Endothelial cell of umbilical vein (primary cell): ENCODE results near the gene MRPS27. TPM values are rescaled to one million over a fixed set of nuclear protein-coding genes. Genes with fewer than 3 reads are reported as not detected.

ENCODE experiments used
- BruUV-seq: library from RNA; stranded (reverse); fragments of 400-500 nt; replicated peaks from 2 replicates; lab custom pipeline; 2021; lab: Mats Ljungman, UMichigan
- CTCF ChIA-PET: fragments of 300-600, 350-600 bp; sonication (Branson Sonifier 250); formaldehyde crosslinking; loops from one replicate; lab custom pipeline; 2021; ENCODE audit warnings: antibody characterized with exemption, inconsistent platforms; lab: Charles Lee
- POLR2A ChIA-PET: fragments of 300-600, 350-600 bp; sonication (Branson Sonifier 250); formaldehyde crosslinking; loops from one replicate; lab custom pipeline; 2021; ENCODE audit warnings: antibody characterized with exemption, inconsistent platforms; lab: Charles Lee
- DNase-seq: peaks from one replicate; pipeline ENCODE4 v3.0.0-alpha.2; 2011; ENCODE audit warnings: low read depth, low spot score
- FAIRE-seq: peaks from 2 replicates; lab custom pipeline; 2011; peaks lifted over from hg19 to GRCh38; lab: Jason Lieb, UNC
- H2AFZ ChIP-seq: 2 replicates; pipeline ENCODE4 v1.6.0; 2012; ENCODE audit warnings: low read depth, low read length, control low read depth, inconsistent platforms
- H3K27ac ChIP-seq: 2 replicates; pipeline ENCODE4 v1.5.1; 2011; ENCODE audit warnings: low read depth, mild to moderate bottlenecking, control low read depth, low read length, moderate library complexity; ENCODE audit not compliant: insufficient read depth
- H3K27me3 ChIP-seq, 2 experiments: 2 replicates each; pipeline versions ENCODE4 v1.6.0 to v1.6.1; 2011; ENCODE audit warnings: low read length in 2 of 2, mixed read lengths in 1 of 2; ENCODE audit not compliant: control insufficient read depth in 2 of 2, insufficient read depth in 2 of 2
- H3K36me3 ChIP-seq, 2 experiments: 2 replicates in 1 of 2; 3 replicates in 1 of 2; pipeline ENCODE4 v1.5.1; 2011; ENCODE audit warnings: low read length in 2 of 2, mild to moderate bottlenecking in 1 of 2, moderate library complexity in 1 of 2; ENCODE audit not compliant: control insufficient read depth in 2 of 2, insufficient read depth in 2 of 2; ENCODE audit errors: extremely low read depth in 1 of 2
- H3K4me1 ChIP-seq: 3 replicates; pipeline ENCODE4 v1.5.1; 2011; ENCODE audit warnings: mild to moderate bottlenecking, low read length; ENCODE audit not compliant: control insufficient read depth, insufficient read depth; ENCODE audit errors: extremely low read depth
- H3K4me2 ChIP-seq: 2 replicates; pipeline ENCODE4 v1.6.1; 2011; ENCODE audit warnings: low read length, control low read depth, mixed read lengths; ENCODE audit not compliant: insufficient read depth
- H3K4me3 ChIP-seq, 3 experiments: fragments of 200-600 bp in 1 of 3; sonication (generic), shearing (Covaris generic) in 1 of 3; replicated peaks in 1 of 3; 2 replicates each; pipeline ENCODE4 v1.5.1; 2011 to 2016; ENCODE audit warnings: control low read depth in 3 of 3, low read length in 3 of 3, mild to moderate bottlenecking in 2 of 3, inconsistent platforms in 1 of 3, low read depth in 1 of 3, moderate library complexity in 1 of 3; ENCODE audit not compliant: insufficient read depth in 1 of 3
- H3K79me2 ChIP-seq: 2 replicates; pipeline ENCODE4 v1.6.0; 2012; ENCODE audit warnings: low read length, inconsistent platforms; ENCODE audit not compliant: control insufficient read depth, insufficient read depth
- H3K9ac ChIP-seq: replicated peaks from 2 replicates; pipeline ENCODE3; 2011; ENCODE audit warnings: low read length, control low read depth; ENCODE audit not compliant: insufficient read depth; ENCODE audit errors: extremely low read depth
- H3K9me1 ChIP-seq: replicated peaks from 3 replicates; pipeline ENCODE4 v1.6.0; 2011; ENCODE audit warnings: mild to moderate bottlenecking, low read length; ENCODE audit not compliant: control insufficient read depth, insufficient read depth; ENCODE audit errors: extremely low read depth
- H3K9me3 ChIP-seq: replicated peaks from 2 replicates; pipeline ENCODE4 v1.5.1; 2012; ENCODE audit warnings: low read length, inconsistent platforms; ENCODE audit not compliant: control insufficient read depth, insufficient read depth
- H4K20me1 ChIP-seq: replicated peaks from 2 replicates; pipeline ENCODE3; 2011; ENCODE audit warnings: mild to moderate bottlenecking, low read length; ENCODE audit not compliant: control insufficient read depth, insufficient read depth; ENCODE audit errors: extremely low read depth
- EZH2 ChIP-seq: IDR thresholded peaks from 2 replicates; pipeline ENCODE4 v1.6.1; 2012; ENCODE audit warnings: borderline replicate concordance, low read depth, mild to moderate bottlenecking, moderate library complexity, low read length, inconsistent platforms; ENCODE audit not compliant: severe bottlenecking
- FOS ChIP-seq: IDR thresholded peaks from 2 replicates; pipeline ENCODE4 v1.6.1; 2011; ENCODE audit warnings: mild to moderate bottlenecking, low read length, moderate library complexity, borderline replicate concordance; ENCODE audit not compliant: insufficient read depth
- GATA2 ChIP-seq: IDR thresholded peaks from 2 replicates; pipeline ENCODE4 v1.7.0; 2011; ENCODE audit warnings: low read depth, mild to moderate bottlenecking, moderate library complexity, mixed read lengths, low read length; ENCODE audit not compliant: insufficient read length, insufficient read depth
- JUN ChIP-seq: IDR thresholded peaks from 2 replicates; pipeline ENCODE4 v1.6.1; 2011; ENCODE audit warnings: borderline replicate concordance, low read depth; ENCODE audit not compliant: insufficient read length, insufficient read depth
- MAX ChIP-seq: IDR thresholded peaks from 2 replicates; pipeline ENCODE4 v1.6.1; 2011; ENCODE audit not compliant: insufficient read depth, insufficient read length
- MYC ChIP-seq: IDR thresholded peaks from one replicate; pipeline ENCODE4 v1.6.1; 2011; ENCODE audit warnings: mild to moderate bottlenecking, low read depth, low read length
- POLR2A ChIP-seq: IDR thresholded peaks from 2 replicates; pipeline ENCODE4 v1.6.1; 2012; ENCODE audit warnings: low read depth, mild to moderate bottlenecking, control low read depth, low read length
- POLR2AphosphoS5 ChIP-seq: IDR thresholded peaks from 2 replicates; pipeline ENCODE4 v1.6.1; 2012; ENCODE audit warnings: low read depth, mild to moderate bottlenecking, control low read depth, low read length, moderate library complexity; ENCODE audit not compliant: insufficient read depth
- dilution Hi-C: fragments of 300-500 bp; cut with MboI; formaldehyde crosslinking; loops from one replicate; pipeline ENCODE4 v1.15.0; 2019; ENCODE audit warnings: low sequenced_read_pairs; ENCODE audit not compliant: extremely low pct_ligation_motif_present
- intact Hi-C: fragments of 100-400 bp; cut with micrococcal nuclease; formaldehyde crosslinking; loops from one replicate; pipeline ENCODE4 v1.10.0; 2022
- polyA plus RNA-seq, 4 experiments: library from polyadenylated mRNA; depleted of rRNA in 3 of 4; stranded (reverse) in 3 of 4; unstranded in 1 of 4; fragments of >200 nt; gene quantifications; 2 replicates each; pipeline versions ENCODE4 v1.2.1 to v1.2.3, GENCODE V29; 2011 to 2012; ENCODE audit warnings: missing spikeins in 1 of 4
- total RNA-seq: library from RNA; stranded (reverse); gene quantifications from 2 replicates; pipeline ENCODE4 v1.2.3, GENCODE V29; 2021
- TF ChIP-seq, protein P1 (sequence below), 2 donors: IDR thresholded peaks; 1 replicate in 1 of 2; 2 replicates in 1 of 2; pipeline ENCODE4 v1.5.1; 2011; ENCODE audit warnings: low read length in 2 of 2, mild to moderate bottlenecking in 2 of 2, moderate library complexity in 2 of 2, control low read depth in 1 of 2, inconsistent platforms in 1 of 2, low read depth in 1 of 2; ENCODE audit not compliant: insufficient read depth in 1 of 2; ENCODE audit errors: extremely low read depth in 1 of 2

MRPS27 gene
- total and polyA plus RNA-seq, 2 donors (not counting 3 experiments of a cell fraction or from before 2014, with no cell fraction given): 56.0 to 67.1 TPM

- no peak overlapping the region for H3K27ac ChIP-seq
- no peaks in the 10 kb centered on the region for H4K20me1 ChIP-seq
- H3K4me1 ChIP-seq: peaks cover 6% of the 10 kb centered on the region
- H3K36me3 ChIP-seq: peaks cover 4 to 9% of the 10 kb centered on the region in 2 experiments
- intact Hi-C loops: no loop called here
- no peaks in the 10 kb centered on the region for H3K27me3 ChIP-seq
- no peak overlapping the region for H2AFZ ChIP-seq
- FAIRE-seq (peak; percentile 55), DNase-seq (peak; percentile 76)
- dilution Hi-C loops: no loop called here
- TF ChIP-seq POLR2AphosphoS5: no peak
- TF ChIP-seq EZH2: no peak
- TF ChIP-seq, protein P1, sequence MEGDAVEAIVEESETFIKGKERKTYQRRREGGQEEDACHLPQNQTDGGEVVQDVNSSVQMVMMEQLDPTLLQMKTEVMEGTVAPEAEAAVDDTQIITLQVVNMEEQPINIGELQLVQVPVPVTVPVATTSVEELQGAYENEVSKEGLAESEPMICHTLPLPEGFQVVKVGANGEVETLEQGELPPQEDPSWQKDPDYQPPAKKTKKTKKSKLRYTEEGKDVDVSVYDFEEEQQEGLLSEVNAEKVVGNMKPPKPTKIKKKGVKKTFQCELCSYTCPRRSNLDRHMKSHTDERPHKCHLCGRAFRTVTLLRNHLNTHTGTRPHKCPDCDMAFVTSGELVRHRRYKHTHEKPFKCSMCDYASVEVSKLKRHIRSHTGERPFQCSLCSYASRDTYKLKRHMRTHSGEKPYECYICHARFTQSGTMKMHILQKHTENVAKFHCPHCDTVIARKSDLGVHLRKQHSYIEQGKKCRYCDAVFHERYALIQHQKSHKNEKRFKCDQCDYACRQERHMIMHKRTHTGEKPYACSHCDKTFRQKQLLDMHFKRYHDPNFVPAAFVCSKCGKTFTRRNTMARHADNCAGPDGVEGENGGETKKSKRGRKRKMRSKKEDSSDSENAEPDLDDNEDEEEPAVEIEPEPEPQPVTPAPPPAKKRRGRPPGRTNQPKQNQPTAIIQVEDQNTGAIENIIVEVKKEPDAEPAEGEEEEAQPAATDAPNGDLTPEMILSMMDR (IDR thresholded peaks at IDR 0.05; ENCODE audit: extremely low read depth in 1 of 2, insufficient read depth in 1 of 2, low read depth in 1 of 2, low read length in 2 of 2): peak in 1 of 2 donors; percentile 34
- H3K79me2 ChIP-seq: peaks cover 41% of the 10 kb centered on the region
- ChIA-PET CTCF (interaction anchor here (0.6 to 1.3 kb wide), 11 partner anchors 9 to 534 kb away, joined by 3 to 8 read pairs (median 3); no protein-coding TSS in a partner anchor), POLR2A (interaction anchor here (0.7 kb wide), 1 partner anchor 549 kb away, joined by 3 read pairs; no protein-coding TSS in a partner anchor)
- no peak overlapping the region for H3K4me3 ChIP-seq
- BruUV-seq: no TSS peak
- no peak overlapping the region for H3K4me2 ChIP-seq
- H3K9me3 ChIP-seq: no peaks in the 10 kb centered on the region
- H3K9ac ChIP-seq: no peak overlapping the region
- no peaks in the 10 kb centered on the region for H3K9me1 ChIP-seq
These were observed 5.4 kb downstream of the MRPS27 start for GRCh38 chr5:72314571-72315172.

- Histone ChIP-seq H3K4me1 (peaks cover 4% of the 10 kb centered on the region), H3K4me2 (no peak overlapping the region), H3K9ac (no peak overlapping the region), H3K27ac (no peak overlapping the region), H3K9me3 (no peaks in the 10 kb centered on the region), H4K20me1 (no peaks in the 10 kb centered on the region), H3K4me3 (no peak overlapping the region), H3K27me3 (no peaks in the 10 kb centered on the region), H2AFZ (no peak overlapping the region), H3K9me1 (no peaks in the 10 kb centered on the region), H3K36me3 (peaks cover 6 to 9% of the 10 kb centered on the region in 2 experiments), H3K79me2 (peaks cover 30% of the 10 kb centered on the region)
- POLR2A ChIA-PET: no interaction called here
- CTCF ChIA-PET: interaction anchor here (1.3 kb wide), 1 partner anchor 530 kb away, joined by 4 read pairs; no protein-coding TSS in a partner anchor
- dilution Hi-C loops: no loop called here
- DNase-seq (no peak), FAIRE-seq (no peak)
- no peak for TF ChIP-seq EZH2
- TF ChIP-seq POLR2AphosphoS5: no peak
- no peak for TF ChIP-seq JUN
- TF ChIP-seq FOS: no peak
- TF ChIP-seq POLR2A: no peak
- TF ChIP-seq MYC: no peak
- no peak for TF ChIP-seq GATA2
- TF ChIP-seq, protein P1 (IDR thresholded peaks at IDR 0.05; ENCODE audit: extremely low read depth in 1 of 2, insufficient read depth in 1 of 2, low read depth in 1 of 2, low read length in 2 of 2): no peak
- TF ChIP-seq MAX: no peak
- intact Hi-C loops: no loop called here
- BruUV-seq: no TSS peak
These were observed 6.9 kb downstream of the MRPS27 start for GRCh38 chr5:72313141-72313540.
